Measurements from ENCODE around the gene MDGA2. TPM values are rescaled to one million over a fixed set of nuclear protein-coding genes. Genes with fewer than 3 reads are reported as not detected.

MDGA2 gene
- polyA plus RNA-seq, 1 of the 3 experiments (the other 2 are of a cell fraction) = not detected

DNA sequence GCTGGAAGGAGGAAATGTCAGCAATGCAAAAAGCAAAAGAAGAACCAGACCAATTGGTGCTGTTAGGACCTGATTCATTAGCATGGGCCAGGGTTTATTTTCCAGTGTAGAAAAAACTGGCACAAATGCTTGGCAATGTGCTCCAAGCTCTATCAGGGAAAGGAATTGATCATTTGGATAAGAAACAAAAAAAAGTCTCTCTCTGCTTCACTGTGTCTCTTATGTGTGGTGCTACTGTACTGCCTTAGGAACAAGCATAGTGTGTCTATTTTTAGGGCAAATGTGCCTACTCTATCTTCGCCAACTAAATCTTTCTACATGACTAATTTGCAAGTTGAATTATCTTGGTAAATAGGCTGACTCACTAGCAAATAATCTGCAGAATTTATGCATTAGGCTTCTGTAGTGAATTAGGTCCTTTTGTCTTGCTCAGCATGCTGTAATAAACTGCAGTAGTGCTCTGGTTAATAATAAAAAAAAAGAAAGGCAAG lies 236.7 kb downstream of the MDGA2 start:
- ChIA-PET POLR2A (no interaction called here), CTCF (no interaction called here)
- H4K20me1 ChIP-seq (ENCODE audit: insufficient read depth) = no peaks in the 10 kb centered on the region
- no peak overlapping the region for H3K4me3 ChIP-seq (ENCODE audit: low read depth in 2 of 2, low read length in 1 of 2)
- no peak overlapping the region for H3K9ac ChIP-seq
- no peaks in the 10 kb centered on the region for H3K79me2 ChIP-seq (ENCODE audit: insufficient read depth)
- no peaks in the 10 kb centered on the region for H3K27me3 ChIP-seq (ENCODE audit: insufficient read depth)
- 0% methylated on average over 1 of the region's 1 CpG for WGBS (ENCODE audit: low lambda C conversion rate)
- no peak overlapping the region for H2AFZ ChIP-seq (ENCODE audit: low read depth)
- no peak overlapping the region for H3K27ac ChIP-seq (ENCODE audit: low read depth in 2 of 2, low read length in 1 of 2)
- no peaks in the 10 kb centered on the region for H3K4me1 ChIP-seq (ENCODE audit: control insufficient read depth in 1 of 2, insufficient read depth in 2 of 2, low read depth in 1 of 2, low read length in 1 of 2)
- H3F3A ChIP-seq (replicated peaks; ENCODE audit: insufficient read depth) = no peaks in the 10 kb centered on the region
- H3K36me3 ChIP-seq (replicated peaks in 1 of 2; ENCODE audit: control insufficient read depth in 1 of 2, insufficient read depth in 2 of 2, low read length in 1 of 2) = no peaks in the 10 kb centered on the region
- no peaks in the 10 kb centered on the region for H3K9me3 ChIP-seq
- no peak for DNase-seq
- no peaks in the 10 kb centered on the region for H3K9me2 ChIP-seq
- H3K4me2 ChIP-seq = no peak overlapping the region
- TF ChIP-seq RXRA (IDR thresholded peaks at IDR 0.05; ENCODE audit: borderline replicate concordance, low read depth) (no peak), MEF2A (IDR thresholded peaks at IDR 0.05; ENCODE audit: borderline replicate concordance, low read depth) (no peak), REST (IDR thresholded peaks at IDR 0.05; ENCODE audit: low read depth, low read length) (no peak), ZBTB33 (IDR thresholded peaks at IDR 0.05; ENCODE audit: borderline replicate concordance, low read depth) (no peak), RCOR1 (IDR thresholded peaks at IDR 0.05; ENCODE audit: low read length) (no peak), FOXM1 (IDR thresholded peaks at IDR 0.05; ENCODE audit: low read depth) (no peak), EP300 (IDR thresholded peaks at IDR 0.05; ENCODE audit: borderline replicate concordance in 1 of 2, low read depth in 1 of 2, low read length in 1 of 2) (no peak), POLR2AphosphoS5 (IDR thresholded peaks at IDR 0.05; ENCODE audit: low read depth, low read length) (no peak), RAD21 (IDR thresholded peaks at IDR 0.05; ENCODE audit: low read length) (no peak), TCF12 (IDR thresholded peaks at IDR 0.05) (no peak), RFX5 (IDR thresholded peaks at IDR 0.05; ENCODE audit: low read length) (no peak), TEAD4 (IDR thresholded peaks at IDR 0.05; ENCODE audit: borderline replicate concordance, insufficient read depth) (no peak), CHD2 (IDR thresholded peaks at IDR 0.05; ENCODE audit: low read length, partially characterized antibody) (no peak), YY1 (IDR thresholded peaks at IDR 0.05; ENCODE audit: low read depth) (no peak)
- TF ChIP-seq, protein P1, sequence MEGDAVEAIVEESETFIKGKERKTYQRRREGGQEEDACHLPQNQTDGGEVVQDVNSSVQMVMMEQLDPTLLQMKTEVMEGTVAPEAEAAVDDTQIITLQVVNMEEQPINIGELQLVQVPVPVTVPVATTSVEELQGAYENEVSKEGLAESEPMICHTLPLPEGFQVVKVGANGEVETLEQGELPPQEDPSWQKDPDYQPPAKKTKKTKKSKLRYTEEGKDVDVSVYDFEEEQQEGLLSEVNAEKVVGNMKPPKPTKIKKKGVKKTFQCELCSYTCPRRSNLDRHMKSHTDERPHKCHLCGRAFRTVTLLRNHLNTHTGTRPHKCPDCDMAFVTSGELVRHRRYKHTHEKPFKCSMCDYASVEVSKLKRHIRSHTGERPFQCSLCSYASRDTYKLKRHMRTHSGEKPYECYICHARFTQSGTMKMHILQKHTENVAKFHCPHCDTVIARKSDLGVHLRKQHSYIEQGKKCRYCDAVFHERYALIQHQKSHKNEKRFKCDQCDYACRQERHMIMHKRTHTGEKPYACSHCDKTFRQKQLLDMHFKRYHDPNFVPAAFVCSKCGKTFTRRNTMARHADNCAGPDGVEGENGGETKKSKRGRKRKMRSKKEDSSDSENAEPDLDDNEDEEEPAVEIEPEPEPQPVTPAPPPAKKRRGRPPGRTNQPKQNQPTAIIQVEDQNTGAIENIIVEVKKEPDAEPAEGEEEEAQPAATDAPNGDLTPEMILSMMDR (IDR thresholded peaks at IDR 0.05) = no peak
- TF ChIP-seq, protein P2, sequence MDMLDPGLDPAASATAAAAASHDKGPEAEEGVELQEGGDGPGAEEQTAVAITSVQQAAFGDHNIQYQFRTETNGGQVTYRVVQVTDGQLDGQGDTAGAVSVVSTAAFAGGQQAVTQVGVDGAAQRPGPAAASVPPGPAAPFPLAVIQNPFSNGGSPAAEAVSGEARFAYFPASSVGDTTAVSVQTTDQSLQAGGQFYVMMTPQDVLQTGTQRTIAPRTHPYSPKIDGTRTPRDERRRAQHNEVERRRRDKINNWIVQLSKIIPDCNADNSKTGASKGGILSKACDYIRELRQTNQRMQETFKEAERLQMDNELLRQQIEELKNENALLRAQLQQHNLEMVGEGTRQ (IDR thresholded peaks at IDR 0.05; ENCODE audit: borderline replicate concordance, low read depth, low read length) = no peak

Measured in SK-N-SH (cell line).